ENCODE results near the gene ARHGAP21.

DNA sequence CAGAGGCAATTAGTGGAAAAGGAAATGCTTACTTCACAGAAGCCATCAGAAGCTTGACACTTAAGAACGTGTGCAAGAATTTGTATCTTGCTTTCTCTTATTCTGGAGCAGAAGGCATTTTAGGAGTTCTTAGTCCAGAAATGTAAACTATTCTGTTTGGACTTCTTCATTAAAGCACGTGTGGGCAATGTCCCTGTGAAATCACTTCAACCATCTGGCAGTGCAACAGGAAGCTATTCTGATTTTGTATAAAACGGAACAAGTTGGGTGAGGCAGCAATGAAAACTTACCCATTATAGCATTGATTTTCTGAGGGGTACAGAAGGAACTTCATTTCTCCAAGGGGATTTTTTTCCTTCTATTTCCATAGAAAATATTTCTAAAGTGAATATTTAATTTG, 21.3 kb upstream of the ARHGAP21 start:
- TF ChIP-seq, protein P1, sequence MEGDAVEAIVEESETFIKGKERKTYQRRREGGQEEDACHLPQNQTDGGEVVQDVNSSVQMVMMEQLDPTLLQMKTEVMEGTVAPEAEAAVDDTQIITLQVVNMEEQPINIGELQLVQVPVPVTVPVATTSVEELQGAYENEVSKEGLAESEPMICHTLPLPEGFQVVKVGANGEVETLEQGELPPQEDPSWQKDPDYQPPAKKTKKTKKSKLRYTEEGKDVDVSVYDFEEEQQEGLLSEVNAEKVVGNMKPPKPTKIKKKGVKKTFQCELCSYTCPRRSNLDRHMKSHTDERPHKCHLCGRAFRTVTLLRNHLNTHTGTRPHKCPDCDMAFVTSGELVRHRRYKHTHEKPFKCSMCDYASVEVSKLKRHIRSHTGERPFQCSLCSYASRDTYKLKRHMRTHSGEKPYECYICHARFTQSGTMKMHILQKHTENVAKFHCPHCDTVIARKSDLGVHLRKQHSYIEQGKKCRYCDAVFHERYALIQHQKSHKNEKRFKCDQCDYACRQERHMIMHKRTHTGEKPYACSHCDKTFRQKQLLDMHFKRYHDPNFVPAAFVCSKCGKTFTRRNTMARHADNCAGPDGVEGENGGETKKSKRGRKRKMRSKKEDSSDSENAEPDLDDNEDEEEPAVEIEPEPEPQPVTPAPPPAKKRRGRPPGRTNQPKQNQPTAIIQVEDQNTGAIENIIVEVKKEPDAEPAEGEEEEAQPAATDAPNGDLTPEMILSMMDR (IDR thresholded peaks at IDR 0.05), result no peak
- no peak for TF ChIP-seq EZH2 (IDR thresholded peaks at IDR 0.05; ENCODE audit: borderline replicate concordance, insufficient read depth, low read depth, low read length, poor library complexity, severe bottlenecking)

Data from B cell (primary cell).